Retinal pigment epithelial cell (primary cell): Measurements from ENCODE around the gene KIRREL2.

Experiments used
- DNase-seq: peaks from one replicate; pipeline ENCODE4 v3.0.0-alpha.2; 2010; ENCODE audit warnings: low read depth
- H3K4me3 ChIP-seq: 2 replicates; pipeline ENCODE4 v1.5.1; 2011; ENCODE audit warnings: mild to moderate bottlenecking, low read length, control low read depth, moderate library complexity
- TF ChIP-seq, protein P1 (sequence below): conservative IDR thresholded peaks from 2 replicates; pipeline ENCODE4 v1.5.1; 2011; ENCODE audit warnings: low read depth, low read length, control low read depth, inconsistent platforms

KIRREL2 gene

DNA sequence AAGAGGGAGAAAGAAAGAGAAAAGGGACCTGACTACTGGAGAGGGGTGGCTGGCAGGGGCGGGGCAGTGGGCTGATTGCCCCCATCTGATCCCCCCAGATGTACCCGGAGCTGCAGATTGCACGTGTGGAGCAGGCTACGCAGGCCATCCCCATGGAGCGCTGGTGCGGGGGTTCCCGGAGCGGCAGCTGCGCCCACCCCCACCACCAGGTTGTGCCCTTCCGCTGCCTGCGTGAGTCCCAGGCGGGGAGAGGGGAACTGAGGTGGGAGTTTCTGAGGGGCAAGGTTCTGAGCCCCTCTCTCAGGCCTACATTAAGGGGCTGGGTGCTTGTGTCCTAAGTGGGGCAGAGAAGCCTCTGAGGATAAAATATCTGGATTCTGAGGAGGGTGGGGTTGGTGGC lies 14.1 kb downstream of the KIRREL2 start:
- no peak overlapping the region for H3K4me3 ChIP-seq
- no peak for DNase-seq
- TF ChIP-seq, protein P1, sequence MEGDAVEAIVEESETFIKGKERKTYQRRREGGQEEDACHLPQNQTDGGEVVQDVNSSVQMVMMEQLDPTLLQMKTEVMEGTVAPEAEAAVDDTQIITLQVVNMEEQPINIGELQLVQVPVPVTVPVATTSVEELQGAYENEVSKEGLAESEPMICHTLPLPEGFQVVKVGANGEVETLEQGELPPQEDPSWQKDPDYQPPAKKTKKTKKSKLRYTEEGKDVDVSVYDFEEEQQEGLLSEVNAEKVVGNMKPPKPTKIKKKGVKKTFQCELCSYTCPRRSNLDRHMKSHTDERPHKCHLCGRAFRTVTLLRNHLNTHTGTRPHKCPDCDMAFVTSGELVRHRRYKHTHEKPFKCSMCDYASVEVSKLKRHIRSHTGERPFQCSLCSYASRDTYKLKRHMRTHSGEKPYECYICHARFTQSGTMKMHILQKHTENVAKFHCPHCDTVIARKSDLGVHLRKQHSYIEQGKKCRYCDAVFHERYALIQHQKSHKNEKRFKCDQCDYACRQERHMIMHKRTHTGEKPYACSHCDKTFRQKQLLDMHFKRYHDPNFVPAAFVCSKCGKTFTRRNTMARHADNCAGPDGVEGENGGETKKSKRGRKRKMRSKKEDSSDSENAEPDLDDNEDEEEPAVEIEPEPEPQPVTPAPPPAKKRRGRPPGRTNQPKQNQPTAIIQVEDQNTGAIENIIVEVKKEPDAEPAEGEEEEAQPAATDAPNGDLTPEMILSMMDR, result no peak

DNA sequence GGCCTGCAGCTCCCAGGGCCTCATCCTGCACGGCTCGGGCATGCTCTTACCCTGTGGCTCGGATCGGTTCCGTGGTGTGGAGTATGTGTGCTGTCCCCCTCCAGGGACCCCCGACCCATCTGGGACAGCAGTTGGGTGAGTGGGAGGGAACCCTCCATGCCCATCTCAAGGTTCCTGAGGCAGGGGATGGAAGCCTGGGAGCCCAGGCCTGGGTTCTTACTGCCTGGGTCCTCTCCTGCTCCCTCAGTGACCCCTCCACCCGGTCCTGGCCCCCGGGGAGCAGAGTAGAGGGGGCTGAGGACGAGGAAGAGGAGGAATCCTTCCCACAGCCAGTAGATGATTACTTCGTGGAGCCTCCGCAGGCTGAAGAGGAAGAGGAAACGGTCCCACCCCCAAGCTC lies 14.9 kb downstream of the KIRREL2 start:
- H3K4me3 ChIP-seq, result no peak overlapping the region
- DNase-seq, result no peak
- TF ChIP-seq, protein P1, result no peak

DNA sequence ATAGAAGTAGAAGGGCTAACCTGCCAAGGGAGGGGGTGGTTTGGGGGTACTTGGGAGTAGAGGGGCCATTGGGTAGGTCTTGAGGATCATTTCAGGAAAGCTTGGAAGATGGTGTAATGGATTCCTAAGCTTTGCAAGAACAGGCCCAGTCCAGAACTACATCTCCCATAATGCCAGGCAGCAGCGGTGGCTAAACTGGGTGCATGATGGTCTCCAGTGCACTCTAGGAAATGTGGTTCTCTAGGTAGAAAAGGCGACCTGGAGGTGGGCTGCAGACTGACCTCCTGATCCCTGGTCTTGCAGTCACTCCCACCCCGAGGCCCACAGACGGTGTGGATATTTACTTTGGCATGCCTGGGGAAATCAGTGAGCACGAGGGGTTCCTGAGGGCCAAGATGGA lies 15.5 kb downstream of the KIRREL2 start:
- no peak overlapping the region for H3K4me3 ChIP-seq
- TF ChIP-seq, protein P1, result no peak
- DNase-seq, result no peak

DNA sequence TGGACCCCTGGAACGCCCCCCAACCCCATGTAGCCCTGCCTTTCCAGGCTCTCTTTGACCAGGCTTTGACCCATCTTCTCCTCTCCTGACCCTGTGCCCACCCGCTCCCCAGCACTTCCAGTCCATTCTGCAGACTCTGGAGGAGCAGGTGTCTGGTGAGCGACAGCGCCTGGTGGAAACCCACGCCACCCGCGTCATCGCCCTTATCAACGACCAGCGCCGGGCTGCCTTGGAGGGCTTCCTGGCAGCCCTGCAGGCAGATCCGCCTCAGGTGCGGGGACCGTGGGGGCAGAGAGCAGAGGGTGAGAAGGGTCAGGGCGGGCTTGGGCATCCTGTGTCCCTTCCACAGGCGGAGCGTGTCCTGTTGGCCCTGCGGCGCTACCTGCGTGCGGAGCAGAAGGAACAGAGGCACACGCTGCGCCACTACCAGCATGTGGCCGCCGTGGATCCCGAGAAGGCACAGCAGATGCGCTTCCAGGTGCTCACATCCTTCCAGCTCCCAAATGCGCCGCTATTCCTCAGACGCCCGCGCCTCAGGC lies 17.8 kb downstream of the KIRREL2 start:
- H3K4me3 ChIP-seq, result no peak overlapping the region
- TF ChIP-seq, protein P1, result no peak
- DNase-seq, result no peak

DNA sequence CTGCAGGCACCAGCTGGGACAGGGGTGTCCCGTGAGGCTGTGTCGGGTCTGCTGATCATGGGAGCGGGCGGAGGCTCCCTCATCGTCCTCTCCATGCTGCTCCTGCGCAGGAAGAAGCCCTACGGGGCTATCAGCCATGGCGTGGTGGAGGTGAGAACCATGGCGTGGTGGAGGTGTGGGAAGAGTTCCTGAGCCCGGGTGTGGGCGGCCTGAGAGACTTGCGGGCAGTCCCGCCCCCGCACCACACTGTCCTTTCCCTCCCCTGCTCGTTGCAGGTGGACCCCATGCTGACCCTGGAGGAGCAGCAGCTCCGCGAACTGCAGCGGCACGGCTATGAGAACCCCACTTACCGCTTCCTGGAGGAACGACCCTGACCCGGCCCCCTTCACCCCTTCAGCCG lies 22.4 kb downstream of the KIRREL2 start:
- H3K4me3 ChIP-seq, result no peak overlapping the region
- no peak for DNase-seq
- TF ChIP-seq, protein P1, result no peak

DNA sequence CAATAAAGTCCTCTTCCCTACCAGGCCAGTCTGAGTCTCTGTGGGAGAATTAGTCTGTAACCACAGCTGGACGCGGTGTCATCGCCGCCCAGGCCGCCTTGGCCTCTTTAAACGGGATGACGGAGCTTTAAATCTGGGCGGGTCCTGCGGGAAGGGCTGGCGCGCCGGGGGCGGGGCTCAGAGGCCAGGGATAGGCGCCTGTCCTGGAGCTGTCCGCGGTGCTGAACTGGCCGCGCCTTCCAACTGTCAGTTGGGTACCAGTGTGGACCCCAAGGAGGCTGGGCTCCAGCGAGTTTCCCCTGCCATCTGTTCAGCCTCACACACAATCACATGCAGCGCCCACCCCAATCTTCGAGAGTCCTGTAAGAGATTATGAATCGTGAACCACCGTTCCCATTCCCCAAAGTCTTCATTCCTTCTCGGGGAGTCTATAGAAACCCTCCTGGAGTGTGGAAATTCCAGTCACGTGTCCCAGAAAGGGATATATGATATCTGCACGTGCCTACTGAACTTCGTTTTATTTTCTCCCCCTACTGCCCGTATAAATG lies 23.1 kb downstream of the KIRREL2 start:
- no peak for DNase-seq
- TF ChIP-seq, protein P1, result no peak
- no peak overlapping the region for H3K4me3 ChIP-seq

DNA sequence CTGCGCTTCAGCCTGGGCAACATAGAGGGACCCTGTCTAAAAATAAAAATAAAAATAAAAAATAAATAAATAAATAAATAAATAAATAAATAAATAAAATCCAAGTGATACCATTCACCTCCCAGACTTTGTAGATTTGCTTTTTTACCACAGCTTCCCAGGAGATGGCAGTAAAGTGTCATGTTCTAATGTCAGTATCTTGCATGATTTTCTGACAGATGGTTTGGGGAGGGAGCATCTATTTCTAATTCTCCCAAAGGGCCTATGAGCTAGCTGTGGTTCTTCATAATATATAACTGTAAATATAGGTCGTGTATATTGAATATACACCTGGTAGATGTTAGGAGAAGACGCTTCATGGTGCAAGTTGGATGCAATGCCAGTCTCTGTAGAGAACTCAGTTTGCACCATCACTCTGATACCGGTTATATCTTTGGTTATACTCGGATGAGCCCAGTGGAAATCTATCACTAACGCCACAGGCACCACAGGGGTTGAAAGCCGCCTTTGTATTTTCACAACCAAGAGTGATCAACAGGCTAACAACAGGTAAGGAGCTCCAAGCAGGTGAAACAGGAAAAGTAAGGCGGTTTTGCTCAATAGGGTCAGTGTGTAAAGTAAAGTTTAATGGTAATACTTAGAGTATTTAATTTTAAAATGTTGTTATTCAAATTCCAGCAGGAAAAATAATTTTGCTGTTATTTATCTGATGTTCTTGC lies 25.6 kb downstream of the KIRREL2 start:
- no peak overlapping the region for H3K4me3 ChIP-seq
- TF ChIP-seq, protein P1, result peak; percentile 56
- DNase-seq, result no peak
